ENCODE data around the gene TTC12. TPM values are rescaled to one million over a fixed set of nuclear protein-coding genes. Genes with fewer than 3 reads are reported as not detected.

Gene TTC12
- total and polyA plus RNA-seq, 7 donors, result 2.5 to 7.7 (median 3.9) TPM

DNA sequence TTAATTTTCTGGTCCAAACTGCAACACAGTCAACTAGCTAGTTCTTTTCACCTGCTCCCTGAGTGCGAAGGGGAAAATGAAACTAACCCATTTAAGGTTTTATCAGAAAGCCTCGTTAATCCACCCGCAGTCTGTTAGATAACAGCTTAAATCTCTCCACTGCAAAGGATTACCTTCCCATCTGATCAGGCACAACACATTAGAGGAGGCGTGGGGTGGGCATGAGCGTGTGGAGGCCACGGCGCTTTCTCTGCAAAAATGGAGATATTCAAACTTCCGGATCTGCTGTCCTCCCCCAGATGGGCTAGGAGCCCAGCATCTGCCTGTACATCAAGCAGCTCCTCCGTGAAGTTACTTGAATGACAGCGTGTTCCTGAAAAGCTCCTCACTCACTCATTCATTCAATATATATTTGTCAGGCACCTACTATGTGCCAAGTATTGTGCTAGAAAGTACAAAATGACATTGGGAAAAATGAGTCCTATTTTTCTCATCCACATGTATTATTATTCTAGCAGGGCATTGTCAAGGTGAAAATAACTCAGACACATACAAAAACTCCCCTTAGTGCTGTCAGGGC, 59.7 kb downstream of the TTC12 start:
- H3K4me1 ChIP-seq, result no peaks in the 10 kb centered on the region
- intact Hi-C loops (cut with DNase I), result no loop called here
- no peak for ATAC-seq
- no peak overlapping the region for H3K4me3 ChIP-seq
- 85 to 89% (median 85%) methylated on average over 10 of the region's 10 CpGs for WGBS, 3 donors
- no peak for DNase-seq
- no peak overlapping the region for H3K27ac ChIP-seq
- TF ChIP-seq, protein P1, sequence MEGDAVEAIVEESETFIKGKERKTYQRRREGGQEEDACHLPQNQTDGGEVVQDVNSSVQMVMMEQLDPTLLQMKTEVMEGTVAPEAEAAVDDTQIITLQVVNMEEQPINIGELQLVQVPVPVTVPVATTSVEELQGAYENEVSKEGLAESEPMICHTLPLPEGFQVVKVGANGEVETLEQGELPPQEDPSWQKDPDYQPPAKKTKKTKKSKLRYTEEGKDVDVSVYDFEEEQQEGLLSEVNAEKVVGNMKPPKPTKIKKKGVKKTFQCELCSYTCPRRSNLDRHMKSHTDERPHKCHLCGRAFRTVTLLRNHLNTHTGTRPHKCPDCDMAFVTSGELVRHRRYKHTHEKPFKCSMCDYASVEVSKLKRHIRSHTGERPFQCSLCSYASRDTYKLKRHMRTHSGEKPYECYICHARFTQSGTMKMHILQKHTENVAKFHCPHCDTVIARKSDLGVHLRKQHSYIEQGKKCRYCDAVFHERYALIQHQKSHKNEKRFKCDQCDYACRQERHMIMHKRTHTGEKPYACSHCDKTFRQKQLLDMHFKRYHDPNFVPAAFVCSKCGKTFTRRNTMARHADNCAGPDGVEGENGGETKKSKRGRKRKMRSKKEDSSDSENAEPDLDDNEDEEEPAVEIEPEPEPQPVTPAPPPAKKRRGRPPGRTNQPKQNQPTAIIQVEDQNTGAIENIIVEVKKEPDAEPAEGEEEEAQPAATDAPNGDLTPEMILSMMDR (IDR thresholded peaks at IDR 0.05), result no peak
- no peaks in the 10 kb centered on the region for H3K9me3 ChIP-seq
- peaks cover 0 to 10% of the 10 kb centered on the region in 2 donors for H3K36me3 ChIP-seq (ENCODE audit: insufficient read depth in 1 of 2, low read depth in 1 of 2)
- H3K27me3 ChIP-seq (ENCODE audit: insufficient read depth in 3 of 3, low read length in 2 of 3), result no peaks in the 10 kb centered on the region

DNA sequence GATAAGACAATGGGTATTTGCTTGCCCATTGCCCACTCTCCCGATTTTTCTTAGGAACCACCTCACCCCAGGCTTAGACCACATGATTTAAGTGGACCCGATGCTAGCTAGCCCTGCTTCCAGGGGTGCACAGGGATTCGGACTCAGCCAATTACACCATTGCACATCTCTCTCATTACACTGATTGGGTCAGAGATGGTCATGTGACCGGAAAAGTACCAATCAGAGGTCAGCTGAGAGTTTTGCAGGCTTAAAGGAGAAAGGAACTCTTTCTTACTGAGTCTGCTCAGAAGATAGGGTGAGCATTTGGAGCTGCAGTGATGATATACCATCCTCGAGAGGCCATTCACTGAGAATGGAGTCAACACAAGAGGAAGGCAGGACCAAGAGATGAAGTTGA, 61.0 kb downstream of the TTC12 start:
- Histone ChIP-seq H3K9me3 (no peaks in the 10 kb centered on the region), H3K27ac (no peak overlapping the region), H3K4me1 (no peaks in the 10 kb centered on the region), H3K27me3 (ENCODE audit: insufficient read depth in 3 of 3, low read length in 2 of 3) (no peaks in the 10 kb centered on the region), H3K4me3 (no peak overlapping the region), H3K36me3 (ENCODE audit: insufficient read depth in 1 of 2, low read depth in 1 of 2) (peaks cover 0 to 4% of the 10 kb centered on the region in 2 donors)
- DNase-seq, result no peak
- 91 to 92% (median 91%) methylated on average over 5 of the region's 5 CpGs for WGBS, 3 donors
- no peak for ATAC-seq
- TF ChIP-seq, protein P1 (IDR thresholded peaks at IDR 0.05), result no peak
- intact Hi-C loops (cut with DNase I), result no loop called here

DNA sequence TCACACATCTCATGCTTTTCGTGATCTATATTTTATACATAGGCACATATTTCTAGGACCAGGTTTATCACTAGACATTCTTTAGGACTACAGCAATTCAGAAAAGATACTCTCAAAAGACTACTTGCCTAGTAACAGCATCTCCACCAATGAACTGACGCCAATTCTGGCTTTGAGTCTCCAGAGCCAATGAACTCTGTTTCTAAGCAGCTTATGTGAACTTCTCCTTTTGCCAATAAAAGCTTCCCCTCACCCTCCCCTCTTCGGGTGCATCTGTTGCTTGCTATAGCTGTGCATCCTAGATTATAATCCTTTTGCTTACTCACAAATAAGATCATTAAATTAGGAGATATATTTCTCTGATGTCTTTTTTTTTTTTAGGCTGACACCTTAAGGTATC, 61.8 kb downstream of the TTC12 start:
- Histone ChIP-seq H3K9me3 (no peaks in the 10 kb centered on the region), H3K4me3 (no peak overlapping the region), H3K4me1 (no peaks in the 10 kb centered on the region), H3K27ac (no peak overlapping the region), H3K36me3 (ENCODE audit: insufficient read depth in 1 of 2, low read depth in 1 of 2) (peaks cover 0 to 4% of the 10 kb centered on the region in 2 donors), H3K27me3 (ENCODE audit: insufficient read depth in 3 of 3, low read length in 2 of 3) (no peaks in the 10 kb centered on the region)
- DNase-seq (no peak), ATAC-seq (no peak)
- TF ChIP-seq, protein P1 (IDR thresholded peaks at IDR 0.05), result no peak
- intact Hi-C loops (cut with DNase I), result no loop called here
- WGBS, 3 donors, result 54 to 57% (median 55%) methylated on average over 3 of the region's 3 CpGs

DNA sequence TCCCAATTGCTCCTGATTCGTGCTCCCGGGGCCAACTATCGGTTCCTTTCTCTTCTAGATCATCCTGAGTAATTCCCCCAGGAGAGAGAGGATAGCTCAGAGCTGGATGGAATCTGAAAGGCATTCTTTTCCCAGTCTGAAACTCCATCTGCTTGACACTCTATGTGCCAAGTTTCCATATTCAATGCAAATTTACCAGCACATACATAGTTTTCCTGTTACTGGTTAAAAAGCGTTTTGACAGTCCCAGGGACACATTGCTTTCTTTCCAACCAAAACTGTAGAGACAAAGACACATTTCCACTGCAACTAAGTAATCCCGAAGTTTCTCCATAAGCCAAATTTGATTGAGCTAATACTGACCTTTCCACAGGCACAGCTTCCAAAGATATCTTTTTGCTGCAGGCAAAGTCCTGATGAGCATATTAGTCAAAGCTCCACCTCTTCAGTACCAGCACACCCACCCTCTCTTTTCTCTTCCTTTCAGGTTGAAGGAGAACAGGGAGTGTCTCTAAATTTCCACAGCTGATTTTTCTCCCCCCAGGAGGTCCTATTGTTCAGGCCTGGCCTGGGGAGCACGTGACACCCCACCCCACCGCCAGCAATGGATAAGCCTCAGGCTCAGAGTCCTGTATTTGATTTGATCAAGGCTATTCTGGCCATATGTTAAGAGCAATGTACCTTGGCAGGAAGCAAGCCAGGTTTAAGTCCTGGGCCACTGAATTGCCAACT, 63.5 kb downstream of the TTC12 start:
- H3K4me1 ChIP-seq, result no peaks in the 10 kb centered on the region
- TF ChIP-seq, protein P1 (IDR thresholded peaks at IDR 0.05), result no peak
- H3K27ac ChIP-seq, result no peak overlapping the region
- no peaks in the 10 kb centered on the region for H3K9me3 ChIP-seq
- no peaks in the 10 kb centered on the region for H3K36me3 ChIP-seq (ENCODE audit: insufficient read depth in 1 of 2, low read depth in 1 of 2)
- WGBS, 3 donors, result 24 to 34% (median 34%) methylated on average over 7 of the region's 7 CpGs
- ATAC-seq, result no peak
- no peaks in the 10 kb centered on the region for H3K27me3 ChIP-seq (ENCODE audit: insufficient read depth in 3 of 3, low read length in 2 of 3)
- no peak for DNase-seq
- H3K4me3 ChIP-seq, result no peak overlapping the region
- intact Hi-C loops (cut with DNase I), result no loop called here
